EH (cell line): ENCODE measurements around the gene TM4SF1.

ENCODE experiments used
- DNase-seq: peaks from one replicate; pipeline ENCODE4 v3.0.0-alpha.2; 2015; ENCODE audit warnings: low read depth

The TM4SF1 gene, protein sequence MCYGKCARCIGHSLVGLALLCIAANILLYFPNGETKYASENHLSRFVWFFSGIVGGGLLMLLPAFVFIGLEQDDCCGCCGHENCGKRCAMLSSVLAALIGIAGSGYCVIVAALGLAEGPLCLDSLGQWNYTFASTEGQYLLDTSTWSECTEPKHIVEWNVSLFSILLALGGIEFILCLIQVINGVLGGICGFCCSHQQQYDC

DNA sequence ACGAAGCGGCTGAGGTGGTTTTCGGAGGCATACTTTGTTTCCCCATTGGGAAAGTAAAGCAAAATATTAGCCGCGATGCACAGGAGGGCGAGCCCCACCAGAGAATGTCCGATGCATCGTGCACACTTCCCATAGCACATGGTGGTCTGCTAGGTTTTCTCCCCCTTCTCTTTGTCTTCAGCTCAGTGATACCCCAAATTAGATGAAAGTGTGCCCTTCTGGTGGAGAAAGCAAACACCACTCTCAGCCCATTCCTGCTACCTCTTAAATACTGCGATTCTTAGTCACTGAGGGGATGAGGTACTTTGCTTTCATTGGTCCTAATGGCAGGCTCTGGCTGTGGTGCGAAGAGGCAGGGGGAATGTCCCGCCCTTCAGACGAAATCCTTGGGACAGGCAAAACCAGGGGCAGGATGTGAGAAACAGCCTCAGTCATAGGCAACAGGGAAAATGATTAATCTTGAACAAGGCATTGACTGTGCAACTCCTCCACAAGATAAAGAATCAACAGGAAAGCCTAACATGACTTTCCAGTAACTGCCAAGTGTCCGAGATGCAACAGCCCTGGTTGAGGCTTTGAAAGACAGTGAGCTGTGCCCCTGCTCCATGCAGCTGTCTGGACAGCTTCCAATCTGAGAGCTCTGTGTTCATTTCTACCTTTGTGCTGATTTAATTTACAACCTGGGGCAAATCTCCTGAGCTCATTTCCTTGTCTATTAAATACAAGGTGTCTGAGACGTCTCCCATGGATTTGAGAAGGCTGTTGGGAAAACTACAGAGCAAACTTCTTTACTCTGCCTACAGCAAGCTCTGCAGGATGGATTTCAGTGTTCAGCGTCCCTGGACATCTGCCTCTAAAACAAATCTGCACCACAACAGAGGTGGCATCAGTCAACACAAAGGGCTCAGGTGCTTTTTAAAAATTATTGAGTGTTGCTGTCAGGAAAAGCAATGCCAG is at the start of gene TM4SF1:
Gene TM4SF1, minus strand, starts transcription at position 242 of the 957 bp plus-strand sequence. Its CDS starts 102 bp downstream, at position 140.
- DNase-seq, result peak; percentile 92

DNA sequence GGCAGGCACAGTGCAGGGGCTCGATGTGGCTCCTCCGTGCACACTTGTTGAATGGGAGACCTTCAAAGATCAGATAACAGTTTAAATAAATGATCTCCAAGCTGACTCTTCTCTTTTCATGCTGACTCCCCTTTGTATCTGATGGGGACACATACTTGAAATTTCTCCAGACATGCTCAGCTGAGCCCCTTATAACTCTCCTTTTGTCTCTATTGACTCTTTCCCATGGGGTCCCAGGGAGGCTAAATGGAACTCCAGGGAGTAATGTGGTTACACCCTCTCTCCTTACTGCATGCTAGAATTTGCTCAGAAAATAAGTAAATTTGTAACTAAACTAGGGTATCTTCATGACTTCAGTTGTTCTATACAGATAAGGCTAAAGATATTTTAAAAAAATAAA is 48.9 kb upstream of the TM4SF1 start:
- no peak for DNase-seq

DNA sequence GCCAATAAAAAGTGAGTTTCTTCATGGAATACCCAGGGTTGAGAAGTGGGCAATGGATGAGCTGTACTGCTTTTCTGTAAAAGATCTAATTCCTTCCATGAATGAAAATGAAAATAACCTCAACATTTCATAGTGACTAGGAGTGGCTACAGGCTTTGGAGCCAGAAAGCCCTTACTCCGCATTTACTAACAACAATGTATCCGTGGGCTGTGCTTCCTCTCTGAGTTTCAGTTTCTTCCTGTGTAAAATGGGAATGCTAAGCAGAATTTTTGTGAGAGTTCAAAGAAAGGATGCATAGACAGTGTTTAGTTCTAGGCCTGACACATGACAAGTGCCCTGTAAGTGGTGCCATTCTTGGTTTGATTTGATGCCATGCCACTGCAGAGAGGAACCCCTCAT is 47.5 kb upstream of the TM4SF1 start:
- no peak for DNase-seq

DNA sequence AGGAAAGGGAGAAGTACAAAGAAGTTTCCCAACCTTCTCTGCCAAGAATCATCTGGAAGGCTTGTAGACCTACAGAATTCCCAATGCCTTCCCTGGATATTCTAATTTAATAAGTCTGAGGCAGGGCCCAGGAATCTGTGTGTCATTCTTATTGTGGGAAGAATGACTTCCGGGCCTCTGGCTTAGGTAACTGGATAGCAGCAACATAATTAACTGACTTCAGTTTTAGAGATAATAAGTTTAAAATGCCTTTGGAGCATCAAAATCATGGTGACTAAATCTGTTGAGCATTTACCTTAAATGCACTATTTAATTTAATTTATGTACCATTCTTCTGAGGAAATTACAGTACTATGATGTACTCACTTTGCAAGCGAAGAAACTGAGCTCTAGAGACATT is 44.3 kb upstream of the TM4SF1 start:
- DNase-seq, result peak; percentile 71

DNA sequence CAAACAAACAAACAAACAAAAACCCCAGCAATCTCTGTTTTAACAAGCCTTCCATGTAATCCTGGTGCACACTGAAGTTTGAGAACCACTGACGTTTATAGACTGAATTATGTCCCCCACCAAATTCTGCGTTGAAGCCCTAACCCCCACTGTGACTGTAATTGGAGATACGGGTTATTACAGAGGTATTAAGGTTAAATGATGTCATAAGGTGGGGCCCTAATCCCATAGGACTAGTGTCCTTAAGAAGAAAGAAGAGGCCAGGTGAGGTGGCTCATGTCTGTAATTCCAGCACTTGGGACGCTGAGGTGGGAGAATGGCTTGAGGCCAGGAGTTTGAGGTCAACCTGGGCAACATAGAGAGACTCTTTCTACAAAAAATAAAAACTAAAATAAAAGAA is 42.4 kb upstream of the TM4SF1 start:
- DNase-seq, result no peak

DNA sequence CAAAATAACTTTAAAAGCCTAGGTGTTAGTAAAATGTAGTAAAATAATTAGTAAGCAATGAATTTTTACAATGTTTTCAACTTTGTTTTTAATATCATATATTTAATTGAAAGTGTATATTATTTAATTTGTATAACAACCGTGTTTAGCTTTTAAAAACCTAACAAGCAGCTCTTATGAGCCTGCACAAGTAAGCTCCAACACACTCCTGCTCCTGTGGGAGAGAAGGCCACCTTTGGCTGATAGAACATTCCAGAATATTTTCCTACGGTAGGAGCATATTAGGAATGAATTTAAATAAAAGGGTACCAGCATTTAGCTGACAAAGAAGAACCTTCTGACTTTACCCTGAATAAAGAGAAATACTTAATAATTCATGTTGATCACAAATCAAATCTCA is 40.3 kb upstream of the TM4SF1 start:
- no peak for DNase-seq

DNA sequence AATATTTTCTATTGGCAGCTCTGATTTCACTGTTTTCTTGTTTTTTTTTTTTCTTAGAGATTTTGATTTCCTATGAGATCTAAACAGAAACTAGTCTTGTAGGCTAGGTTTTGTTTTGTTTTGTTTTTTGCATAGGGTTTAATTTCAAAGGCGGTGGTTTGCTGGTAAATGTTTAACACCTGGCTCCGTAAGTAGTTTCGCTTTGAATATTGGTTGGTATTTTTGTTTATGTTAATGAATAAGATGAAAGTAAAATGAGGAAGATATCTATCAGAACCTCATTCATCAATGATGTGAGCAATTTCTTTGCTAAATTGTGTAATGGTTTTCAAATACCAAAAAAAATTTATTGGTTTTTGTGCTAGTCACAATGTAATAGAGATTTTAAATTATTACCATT is 39.7 kb upstream of the TM4SF1 start:
- DNase-seq, result no peak

DNA sequence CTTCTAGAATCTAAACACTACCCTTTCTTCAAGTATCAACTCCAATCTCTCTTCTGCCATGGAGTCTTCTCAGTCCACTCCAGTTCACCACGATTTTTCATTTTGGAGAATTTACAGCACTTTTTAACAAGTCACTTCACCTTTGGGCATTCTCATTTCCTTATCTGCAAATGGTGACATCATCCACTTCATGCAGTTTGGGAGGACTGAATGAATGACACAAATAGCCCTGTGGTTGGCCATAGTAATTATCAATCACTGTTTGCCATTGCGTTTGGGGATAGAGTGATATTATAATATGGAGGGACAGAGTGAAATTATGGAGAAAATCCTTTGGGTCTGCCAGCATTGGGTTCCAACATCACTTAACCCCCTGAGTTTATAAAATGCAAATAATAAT is 38.0 kb upstream of the TM4SF1 start:
- DNase-seq, result no peak

DNA sequence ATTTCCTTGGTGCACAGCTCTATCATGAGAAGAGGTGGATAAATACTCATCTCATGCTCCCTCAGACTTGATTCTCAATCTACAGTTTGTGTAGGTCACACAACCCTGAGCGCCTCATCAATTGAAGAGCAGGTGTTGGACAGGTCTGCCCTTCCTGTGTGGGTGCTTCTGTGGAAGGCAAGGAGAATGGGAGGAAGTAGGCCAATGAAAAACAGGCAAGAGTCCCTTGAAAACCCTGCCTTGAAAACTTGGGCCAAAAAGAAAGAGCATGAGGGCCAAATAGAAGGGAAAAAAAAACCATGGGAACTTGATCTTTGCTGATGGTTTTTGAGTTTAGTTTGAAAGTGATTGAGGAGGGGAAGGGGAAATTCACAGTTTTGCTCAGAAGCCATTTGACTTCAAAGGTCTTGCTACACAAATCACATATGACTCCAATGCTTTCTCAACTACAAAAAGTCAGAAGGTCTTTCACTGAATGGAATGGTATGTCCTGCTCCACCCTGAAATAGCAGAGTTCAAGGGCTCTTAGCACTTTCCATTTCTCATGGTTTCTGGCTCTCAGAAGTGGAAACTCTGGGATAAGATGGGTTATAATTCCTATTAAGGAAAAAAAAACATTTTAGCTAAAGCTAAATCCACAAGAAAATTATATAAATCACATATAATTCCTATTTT is 37.2 kb upstream of the TM4SF1 start:
- DNase-seq, result peak; percentile 31

DNA sequence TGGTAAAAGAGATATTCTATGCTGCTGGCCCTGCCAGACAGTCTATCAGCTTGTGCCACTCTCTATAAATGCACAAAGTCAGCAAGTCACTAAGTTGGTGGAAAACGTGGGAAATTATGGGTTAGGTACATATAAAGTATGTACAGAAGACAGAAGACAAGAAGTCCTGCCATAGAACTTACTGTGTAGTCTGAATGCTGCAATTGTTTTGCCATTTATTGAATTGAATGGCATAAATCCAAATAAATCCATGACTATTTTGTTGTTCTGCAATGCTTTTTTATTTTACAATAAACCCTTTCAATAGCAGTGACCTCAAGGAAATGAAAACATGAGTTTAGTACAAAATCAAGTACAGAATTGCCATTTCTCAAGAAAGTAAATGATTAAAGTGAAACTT is 34.1 kb upstream of the TM4SF1 start:
- DNase-seq, result no peak

DNA sequence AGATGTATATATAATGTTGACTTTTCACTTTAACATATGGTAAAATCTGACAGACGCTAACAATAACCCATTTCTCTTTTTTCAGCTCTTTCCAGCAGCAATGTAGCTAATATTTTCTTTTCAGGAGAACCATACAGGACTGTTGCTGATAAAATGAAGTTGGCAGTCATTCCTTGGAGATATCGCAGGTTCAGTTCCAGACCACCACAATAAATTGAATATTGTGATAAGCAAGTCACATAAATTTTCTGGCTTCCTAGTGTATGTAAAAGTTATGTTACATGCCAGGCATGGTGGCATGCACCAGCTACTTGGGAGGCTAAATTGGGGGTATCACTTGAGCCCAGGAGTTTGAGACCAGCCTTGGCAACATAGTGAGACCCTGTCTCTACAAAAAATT is 31.9 kb upstream of the TM4SF1 start:
- DNase-seq, result no peak

DNA sequence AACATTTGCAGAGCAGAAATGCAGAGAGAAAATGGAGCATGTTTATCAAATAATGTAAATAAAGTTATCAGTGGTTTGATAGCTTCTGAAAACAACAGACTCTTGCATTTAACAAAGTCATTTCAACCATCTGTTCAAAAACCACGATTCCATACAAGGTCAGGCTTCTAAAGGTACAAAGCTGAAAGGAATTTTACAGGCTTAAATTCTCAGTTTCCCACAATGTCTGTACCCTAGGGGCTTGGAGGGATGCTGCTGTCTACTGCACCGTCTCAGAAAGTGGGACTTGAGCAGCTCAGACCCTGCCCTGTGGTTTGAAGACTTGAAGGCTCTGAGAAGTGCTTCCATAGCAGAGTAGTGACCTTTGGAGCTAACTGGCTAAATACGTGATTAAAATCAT is 30.4 kb upstream of the TM4SF1 start:
- peak; percentile 25 for DNase-seq

DNA sequence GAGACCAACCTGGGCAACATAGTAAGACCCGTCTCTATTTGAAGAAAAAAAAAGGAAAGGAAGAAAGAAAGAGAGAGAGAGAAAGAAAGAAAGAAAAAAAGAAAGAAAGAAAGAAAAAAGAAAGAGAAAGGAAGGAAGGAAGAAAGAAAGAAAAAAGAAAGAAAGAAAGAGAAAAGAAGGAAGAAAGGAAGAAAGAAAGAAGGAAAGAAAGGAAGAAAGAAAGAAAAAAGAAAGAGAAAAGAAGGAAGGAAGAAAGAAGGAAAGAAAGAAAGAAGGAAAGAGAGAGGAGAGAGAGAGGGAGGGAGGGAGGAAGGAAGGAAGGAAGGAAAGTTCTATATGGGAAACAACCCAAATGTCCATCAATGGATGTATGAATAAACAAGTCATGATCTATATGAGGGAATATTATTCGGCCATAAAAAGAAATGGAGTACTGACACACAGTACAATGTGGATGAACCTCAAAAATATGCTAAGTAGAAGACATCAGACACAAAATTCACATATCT is 28.8 kb upstream of the TM4SF1 start:
- DNase-seq, result no peak

DNA sequence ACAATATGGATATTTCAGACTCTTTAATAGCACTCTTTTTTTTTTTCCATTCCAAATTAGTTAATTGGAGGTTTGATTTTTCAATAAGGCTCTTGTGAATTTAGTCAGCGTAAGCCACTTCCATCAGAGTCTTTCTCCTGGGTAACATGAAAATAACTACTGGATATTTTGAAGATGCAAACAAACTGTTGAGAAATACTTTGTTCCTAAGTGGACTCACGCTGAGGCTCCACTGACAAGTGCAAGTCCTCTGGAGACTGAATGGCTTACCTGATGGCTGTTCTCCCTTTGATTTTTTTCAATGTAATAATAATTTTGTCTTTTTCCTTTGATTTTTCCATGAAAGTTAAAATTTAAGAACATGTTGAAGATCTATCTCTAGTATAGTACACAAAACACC is 26.0 kb upstream of the TM4SF1 start:
- no peak for DNase-seq

DNA sequence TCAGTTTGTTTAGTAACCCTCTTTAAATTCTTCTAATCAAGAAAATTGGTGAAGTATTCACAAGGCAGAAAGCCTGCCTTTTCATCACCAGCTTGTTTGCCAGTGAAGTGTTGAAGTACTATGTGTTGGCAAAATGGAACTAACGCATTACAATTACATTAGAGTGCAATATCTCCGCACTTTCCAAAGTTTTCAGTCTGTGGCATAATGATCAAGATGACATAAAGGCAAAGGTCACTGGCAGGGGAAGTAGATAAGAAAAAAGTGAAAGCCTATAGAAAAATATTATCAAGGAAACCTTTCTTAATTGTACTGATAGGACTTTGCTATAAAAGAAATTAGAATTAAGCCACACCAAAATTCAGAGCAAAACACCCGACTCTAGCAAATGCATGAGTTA is 25.0 kb upstream of the TM4SF1 start:
- no peak for DNase-seq

DNA sequence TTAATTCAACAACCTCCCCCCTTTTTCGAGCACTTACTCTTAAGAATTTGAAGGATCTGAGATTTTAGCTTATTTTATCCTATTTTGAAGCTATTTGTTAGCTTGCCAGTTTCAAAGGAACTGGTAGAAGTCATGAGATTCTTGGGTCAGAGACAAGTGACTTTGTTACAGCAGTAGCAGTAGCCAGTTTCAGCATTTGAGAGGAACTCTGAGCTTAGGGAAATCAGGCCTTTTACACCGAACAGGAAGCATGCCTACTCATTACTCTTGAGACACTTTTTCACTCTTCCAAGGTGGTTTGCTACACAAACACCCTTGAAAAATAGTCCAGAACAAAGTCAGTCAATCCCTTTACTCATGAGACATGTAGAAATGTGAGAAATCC is 24.5 kb upstream of the TM4SF1 start:
- no peak for DNase-seq

DNA sequence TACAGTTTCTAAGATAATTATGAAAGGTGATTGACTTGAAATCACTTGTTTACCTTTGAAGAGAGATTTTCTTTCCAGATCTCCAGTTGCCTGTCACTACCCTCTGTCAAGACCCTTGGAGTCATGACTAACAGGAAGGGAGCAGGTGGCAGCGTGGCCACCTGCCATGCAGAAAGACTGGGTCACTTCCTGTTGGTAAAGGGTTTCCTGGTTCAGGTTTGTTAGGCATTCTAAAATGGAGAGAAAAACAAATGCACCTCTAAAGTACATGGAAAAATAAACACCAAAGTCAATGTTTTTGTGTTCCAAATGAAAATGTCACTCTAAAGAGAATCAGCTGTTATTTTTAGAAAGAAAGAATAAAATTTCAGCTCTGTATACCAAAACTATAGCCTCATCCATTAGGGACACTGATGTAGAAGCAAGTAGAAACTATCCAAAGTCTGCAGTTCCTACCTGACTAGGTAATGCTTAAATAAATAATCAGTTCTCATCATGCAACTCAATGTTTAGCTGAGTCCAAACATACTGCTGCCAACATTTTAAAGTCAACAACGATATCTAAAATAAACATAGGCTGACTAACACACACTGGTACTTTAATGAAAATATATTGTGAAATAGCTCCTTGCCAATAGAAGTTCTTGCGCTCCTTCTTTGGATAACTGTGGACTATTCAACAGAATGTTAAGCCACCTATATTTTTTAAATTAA is 23.9 kb upstream of the TM4SF1 start:
- peak; percentile 64 for DNase-seq

DNA sequence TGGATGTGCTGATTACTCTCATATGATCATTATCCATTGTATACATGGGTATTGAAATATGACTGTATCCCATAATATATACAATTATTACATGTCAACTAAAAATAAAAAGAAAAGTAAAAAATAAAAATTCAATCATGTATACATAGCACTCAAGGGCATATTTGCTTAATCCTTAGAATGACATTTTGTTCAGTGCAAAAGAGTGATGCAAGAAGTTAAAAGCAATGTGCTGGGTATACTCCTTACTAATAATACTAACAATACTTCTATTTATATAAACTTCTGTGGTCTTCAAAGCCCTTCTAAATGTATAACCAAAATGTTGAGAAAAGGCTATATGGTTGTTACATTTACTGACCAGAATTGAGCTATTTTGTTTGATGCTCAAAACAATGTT is 23.2 kb upstream of the TM4SF1 start:
- DNase-seq, result no peak

DNA sequence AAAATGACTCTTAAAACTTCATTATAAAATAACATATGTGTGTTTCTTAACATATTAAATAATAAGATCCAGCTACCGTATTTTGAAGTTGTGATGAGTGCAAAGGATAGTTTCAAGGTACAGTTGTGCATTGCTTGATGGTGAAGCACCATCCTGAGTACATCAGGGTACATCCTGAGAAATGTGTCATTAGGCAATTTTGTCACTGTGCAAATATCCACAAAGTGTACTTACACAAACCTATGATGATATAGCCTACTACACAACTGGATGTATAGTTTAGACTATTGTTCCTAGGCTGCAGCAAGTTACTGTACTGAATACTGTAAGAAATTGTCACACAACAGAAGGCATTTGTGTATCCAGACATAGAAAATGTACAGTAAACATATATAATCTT is 20.8 kb upstream of the TM4SF1 start:
- no peak for DNase-seq

DNA sequence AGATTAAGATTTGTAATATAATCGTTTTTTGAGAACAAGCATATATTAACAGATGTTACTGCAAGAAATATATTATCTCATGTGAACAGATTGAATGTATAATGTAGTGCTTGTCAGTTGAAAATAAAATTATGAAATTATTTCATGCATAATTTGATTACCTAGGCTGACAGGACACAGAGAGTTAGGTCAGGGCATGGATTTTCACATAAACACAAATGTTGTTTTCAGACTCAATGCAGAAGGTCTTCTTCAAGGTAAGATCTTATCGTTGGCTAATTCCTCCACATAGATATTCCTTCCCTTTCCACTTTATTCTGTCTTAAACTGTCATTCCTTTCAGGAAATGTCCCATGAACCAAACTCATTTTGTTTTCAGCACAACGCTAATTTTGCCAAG is 20.1 kb upstream of the TM4SF1 start:
- no peak for DNase-seq

DNA sequence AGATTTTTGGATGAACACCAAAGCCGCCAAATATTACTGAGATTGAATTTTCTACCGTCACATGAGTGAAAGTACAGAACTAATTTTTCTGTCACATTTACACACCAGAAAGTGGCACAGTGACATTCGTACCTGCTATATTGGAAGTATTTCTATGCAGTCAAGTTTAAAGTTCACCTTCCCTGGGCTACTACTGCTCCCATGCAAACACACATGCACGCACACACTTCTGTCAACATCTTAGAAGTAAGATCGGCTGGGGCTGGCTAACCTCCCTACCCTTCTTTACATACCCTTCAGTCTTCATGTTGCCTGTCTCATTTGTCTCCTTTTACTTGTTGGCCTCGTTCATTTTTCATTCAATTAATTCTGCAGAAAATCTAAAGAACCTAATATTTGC is 19.0 kb upstream of the TM4SF1 start:
- DNase-seq, result no peak
